NCI-H1436 (cell line): ENCODE measurements around the gene DAGLB.

ENCODE experiments used
- DNase-seq: peaks from one replicate; lab custom pipeline; 2025; lab: John Stamatoyannopoulos, UW

DAGLB gene

GRCh38 chr7:6365451-6365850 lies 82.3 kb downstream of the DAGLB start:
- no peak for DNase-seq

- DNase-seq = no peak
Observed at GRCh38 chr7:6360841-6361240, 86.9 kb downstream of the DAGLB start.

GRCh38 chr7:6359734-6360133 lies 88.0 kb downstream of the DAGLB start:
- DNase-seq = no peak
